GM19025 (cell line): ENCODE results near the gene EBF3.

Experiments used
- ATAC-seq: cut with Tn5 transposase; IDR thresholded peaks from one replicate; pipeline ENCODE4 v1.9.1; 2021; ENCODE audit warnings: mild to moderate bottlenecking, low read depth, moderate library complexity; ENCODE audit not compliant: unreplicated experiment

The EBF3 gene

DNA sequence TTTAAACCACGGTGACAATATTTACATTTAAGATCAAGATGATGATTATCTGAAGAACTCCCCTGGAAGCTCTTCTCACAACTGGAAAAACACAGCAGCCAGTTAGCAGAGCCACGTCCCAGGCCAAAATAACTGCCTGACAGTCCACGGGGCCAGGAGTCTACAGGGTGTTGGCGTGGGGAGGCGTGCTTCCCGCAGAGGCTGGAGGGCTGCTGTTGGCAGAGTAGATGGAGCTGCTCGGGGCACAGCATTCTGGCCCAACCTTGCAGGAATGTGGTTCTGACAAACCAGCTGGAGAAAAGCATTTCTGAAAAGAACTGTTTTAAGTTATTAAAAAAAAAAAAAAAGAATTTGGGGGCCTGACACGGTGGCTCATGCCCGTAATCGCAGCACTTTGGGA is 177.9 kb downstream of the EBF3 start:
- ATAC-seq = no peak

DNA sequence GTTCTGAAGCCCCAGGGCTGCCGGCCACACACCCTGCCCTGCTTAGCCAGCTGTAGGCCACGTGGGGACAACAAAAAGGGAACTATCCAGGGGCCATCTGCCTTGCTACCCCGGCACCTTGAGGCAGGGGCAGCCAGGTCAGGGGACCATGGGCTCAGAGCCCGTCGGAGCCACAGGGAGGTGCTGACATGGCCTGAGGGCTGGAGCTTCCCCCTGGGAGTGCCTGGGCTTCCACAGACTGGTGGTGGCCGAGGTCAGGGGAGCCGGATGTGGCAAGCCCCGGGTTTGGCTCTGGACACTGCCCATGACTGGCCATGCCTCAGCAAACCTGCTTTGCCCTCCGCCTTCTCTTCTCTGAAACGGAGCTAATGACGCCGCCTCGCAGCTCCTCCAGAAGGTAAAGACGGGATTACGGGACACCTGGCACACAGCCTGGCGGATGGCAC is 178.5 kb downstream of the EBF3 start:
- ATAC-seq = no peak
